HG02981 (cell line): ENCODE measurements around the gene CECR2.

ENCODE experiments used
- ATAC-seq: cut with Tn5 transposase; IDR thresholded peaks from one replicate; pipeline ENCODE4 v1.9.1; 2021; ENCODE audit warnings: mild to moderate bottlenecking, moderate library complexity; ENCODE audit not compliant: unreplicated experiment

Gene CECR2

DNA sequence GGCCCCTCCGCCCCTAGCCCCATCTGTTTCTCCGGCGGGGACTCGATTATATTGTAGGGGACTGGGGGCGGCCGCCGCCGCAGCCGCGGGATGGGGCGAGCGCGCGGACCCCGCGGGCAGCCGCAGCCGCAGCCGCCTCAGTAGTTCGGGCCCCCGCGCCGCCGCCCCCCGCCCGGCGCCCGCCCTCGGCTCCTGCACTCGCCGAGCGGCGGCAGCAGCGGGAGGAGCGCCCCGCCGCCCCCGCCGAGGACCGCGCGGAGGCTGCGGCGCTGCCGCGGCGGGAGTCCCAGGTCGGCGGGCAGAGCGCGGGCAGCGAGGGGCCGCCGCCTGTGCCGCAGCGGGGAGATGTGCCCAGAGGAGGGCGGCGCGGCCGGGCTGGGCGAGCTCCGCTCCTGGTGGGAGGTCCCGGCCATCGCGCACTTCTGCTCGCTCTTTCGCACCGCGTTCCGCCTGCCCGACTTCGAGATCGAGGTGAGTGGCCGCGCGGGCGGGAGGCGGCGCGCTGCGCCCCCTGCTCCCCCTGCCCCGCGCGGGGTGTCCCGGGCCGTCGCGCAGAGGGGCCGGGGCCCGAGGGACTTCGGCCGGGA lies at the start of gene CECR2:
Gene CECR2, plus strand, starts transcription at position 22 of the 587 bp plus-strand sequence. Its CDS starts 324 bp downstream, at position 346.
- no peak for ATAC-seq

DNA sequence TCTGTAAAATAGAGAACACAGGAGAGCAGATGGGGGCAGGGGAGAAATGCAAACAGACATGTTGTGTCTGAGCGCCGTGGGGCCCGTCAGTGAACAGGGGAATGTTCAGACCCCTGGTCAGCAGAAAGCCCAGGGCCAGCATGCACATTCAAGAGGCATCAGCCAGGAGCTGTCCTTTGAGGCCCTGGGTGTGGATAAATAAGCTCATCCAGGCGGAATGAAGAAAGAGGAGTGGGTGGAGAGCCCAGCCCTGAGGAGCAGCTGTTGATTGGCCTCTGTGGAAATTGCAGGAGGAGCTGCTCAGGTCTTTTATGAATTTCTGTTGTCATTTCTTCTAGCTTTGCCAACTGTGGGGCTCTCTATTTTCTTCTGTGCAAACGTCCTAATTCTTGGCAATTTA lies 49.7 kb upstream of the CECR2 start:
- no peak for ATAC-seq

DNA sequence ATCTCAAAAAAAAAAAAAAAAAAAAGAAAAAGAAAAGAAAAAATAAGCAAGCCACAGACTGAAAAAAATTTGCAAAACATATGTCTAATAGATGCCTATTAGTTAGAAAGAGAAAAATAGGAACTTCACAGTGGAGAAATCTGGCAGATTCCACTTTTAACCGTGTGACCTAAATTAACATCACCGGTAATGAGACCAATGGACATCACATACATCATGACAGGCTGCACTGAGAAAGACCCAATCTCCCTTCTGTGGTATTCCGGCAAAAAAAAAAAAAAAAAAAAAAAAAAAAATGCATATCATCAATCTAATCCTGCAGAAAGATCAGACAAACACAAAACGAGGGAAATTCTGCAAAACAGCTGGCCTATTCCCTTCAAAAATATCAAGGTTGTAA lies 46.7 kb upstream of the CECR2 start:
- no peak for ATAC-seq

DNA sequence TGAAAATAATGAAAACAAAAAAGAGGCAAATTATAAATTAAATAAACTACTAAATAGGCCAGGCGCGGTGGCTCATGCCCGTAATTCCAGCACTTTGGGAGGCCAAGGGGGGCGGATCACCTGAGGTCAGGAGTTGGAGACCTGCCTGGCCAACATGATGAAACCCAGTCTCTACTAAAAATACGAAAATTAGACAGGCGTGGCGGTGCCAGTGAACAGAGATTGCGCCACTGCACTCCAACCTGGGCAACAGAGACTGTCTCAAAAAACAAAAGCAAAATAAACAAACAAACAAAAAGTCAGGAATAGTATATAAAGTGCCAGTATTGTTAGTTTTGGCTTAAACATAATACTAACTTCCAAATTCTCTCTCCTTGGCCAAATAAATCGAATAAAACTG lies 37.6 kb upstream of the CECR2 start:
- no peak for ATAC-seq

DNA sequence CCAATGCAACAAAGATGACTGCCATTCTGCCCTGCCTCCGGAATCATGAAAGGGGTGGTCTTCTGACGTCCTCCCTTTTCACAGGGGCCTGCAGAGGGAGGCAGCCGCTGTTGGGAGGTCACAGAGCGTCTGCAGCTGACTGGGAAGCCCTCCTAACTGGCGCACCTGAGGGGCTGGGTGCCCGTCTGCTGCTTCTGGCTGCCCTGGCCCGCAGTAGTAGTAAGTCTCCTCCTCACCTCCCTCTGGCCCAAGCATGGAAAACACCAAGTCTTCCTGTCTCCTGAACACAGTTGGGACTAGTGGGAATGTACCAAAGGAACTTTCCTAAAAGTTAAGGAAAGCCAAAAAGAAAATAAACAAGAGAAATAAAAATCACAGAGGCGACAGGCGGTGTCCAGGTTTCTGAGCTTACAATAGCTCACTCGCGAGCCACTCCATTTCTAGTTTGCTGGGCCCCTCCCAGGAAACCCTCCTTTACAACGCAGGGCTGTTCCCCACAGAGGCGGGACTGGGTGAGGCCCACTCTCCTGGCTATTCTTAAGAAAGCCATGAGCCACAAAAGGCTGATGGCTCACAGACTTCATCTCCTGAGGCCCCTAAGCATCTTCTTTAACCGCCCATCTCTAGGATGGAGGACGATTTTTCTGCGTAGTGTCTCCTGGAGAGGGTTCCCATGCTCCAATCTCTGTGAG lies 37.0 kb upstream of the CECR2 start:
- no peak for ATAC-seq

DNA sequence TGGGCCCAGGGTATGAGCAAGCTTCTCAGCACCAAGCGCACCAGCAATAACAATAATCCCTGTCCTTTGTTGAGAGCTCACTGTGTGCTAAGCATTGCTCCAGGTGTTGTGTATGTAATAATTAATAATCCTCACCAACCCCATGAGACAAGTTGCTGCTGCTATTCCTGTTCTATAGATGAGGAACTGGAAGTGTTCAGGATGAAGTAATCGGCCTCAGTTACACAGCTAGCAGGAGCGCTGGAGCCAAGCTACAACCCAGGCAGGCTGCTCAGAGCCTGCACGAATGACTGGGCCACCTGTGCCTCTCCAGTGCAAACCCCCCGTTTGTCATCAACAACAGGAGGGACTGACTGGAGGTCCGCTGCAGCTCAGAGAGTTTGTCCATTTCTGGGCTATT lies 35.2 kb upstream of the CECR2 start:
- no peak for ATAC-seq

DNA sequence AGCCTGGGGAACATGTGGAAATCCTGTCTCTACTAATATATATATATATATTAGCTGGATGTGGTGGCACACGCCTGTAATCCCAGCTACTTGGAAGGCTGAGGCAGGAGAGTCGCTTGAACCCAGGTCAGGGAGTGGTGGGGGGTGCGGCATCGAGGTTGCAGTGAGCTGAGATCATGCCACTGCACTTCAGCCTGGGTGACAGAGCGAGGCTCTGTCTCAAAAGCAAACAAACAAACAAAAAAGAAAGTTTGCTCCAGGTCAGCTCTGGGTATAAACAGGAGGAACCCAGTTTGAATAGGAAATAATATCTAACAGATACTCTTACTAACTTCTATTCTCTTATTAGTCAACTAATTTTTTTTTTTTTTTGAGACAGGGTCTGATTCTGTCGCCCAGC lies 34.3 kb upstream of the CECR2 start:
- no peak for ATAC-seq

DNA sequence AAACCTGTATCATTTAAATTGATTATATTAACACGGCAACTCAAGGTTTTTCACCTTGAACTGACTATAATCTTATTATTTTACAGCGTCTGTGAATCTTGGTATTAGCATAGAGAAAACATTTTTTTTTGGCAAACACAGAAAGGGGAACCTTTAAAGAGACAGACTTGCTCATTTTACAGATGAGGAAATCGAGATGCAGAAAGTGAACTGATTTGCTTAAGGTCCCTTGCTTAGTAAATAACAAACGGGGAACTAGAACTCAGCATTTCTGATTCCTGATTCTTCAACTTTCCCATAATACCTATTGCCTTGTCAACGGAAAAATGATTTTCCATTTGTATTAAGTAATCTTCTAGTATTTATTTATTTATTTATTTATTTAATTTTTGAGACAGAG lies 33.2 kb upstream of the CECR2 start:
- no peak for ATAC-seq

DNA sequence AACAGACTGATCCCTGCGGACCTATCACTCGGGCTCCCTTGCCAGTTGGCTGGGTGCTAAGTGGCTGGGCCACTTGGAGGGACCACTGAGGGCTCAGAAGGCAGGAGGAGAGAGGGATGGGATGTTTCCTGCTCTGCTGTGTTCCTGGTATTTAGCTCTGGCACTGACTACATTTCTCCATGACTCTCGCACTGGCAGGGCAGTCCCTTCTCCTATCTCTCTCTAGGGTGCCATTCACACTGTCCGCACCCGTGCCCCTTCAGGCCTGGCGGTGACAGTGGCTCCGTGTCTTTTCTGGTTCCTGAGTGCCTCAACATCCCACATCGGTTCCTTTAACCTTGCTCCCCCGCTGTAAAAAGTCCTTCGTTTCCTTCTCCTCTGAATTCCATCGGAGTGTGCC lies 31.6 kb upstream of the CECR2 start:
- no peak for ATAC-seq

DNA sequence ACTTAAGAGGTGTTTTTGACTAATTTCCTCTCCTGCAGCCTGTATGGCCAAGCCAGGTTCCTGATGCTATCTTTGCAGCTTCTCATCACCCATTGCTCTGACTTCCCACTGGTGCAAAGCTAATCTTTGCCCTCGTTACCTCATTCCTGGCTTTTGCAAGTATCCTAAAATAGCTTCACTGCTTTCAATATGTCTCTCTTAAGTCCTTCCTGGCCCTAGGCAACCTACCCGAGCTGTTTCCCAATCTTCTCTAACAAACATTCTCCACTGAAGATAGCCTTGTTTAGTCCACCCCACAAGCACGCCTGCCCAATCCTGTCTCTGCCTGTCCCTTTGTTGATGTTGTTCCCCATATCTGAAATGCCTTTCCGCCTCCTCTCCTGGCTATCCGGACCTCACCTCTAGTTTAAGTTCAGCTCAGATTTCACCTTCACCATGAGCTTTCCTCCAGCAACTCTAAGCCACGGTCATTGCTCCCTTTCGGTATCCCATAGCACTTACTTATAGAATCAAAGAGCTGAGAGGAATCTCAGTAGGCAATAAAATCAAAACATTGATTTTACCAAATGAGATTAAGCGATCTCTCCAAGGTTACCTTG lies 30.1 kb upstream of the CECR2 start:
- ATAC-seq = no peak

DNA sequence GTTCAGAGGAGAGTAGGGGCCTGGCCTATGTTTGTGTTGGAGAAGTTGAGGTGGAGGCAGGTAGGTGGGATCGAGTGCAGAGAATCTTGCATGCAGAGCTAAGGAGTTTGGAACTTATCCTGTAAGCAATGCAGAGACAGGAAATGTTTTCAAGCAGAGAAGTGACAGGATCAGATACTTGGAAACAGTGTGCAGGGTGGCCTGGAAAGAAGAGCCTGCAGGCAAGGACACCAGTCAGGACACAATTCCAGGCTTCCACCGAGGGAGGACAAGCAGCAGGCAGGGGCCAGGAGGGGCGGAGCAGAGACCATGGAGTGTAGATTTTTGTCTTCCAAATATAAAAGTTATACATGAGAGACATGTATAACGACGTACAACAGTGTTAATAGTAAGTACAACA lies 26.9 kb upstream of the CECR2 start:
- no peak for ATAC-seq

DNA sequence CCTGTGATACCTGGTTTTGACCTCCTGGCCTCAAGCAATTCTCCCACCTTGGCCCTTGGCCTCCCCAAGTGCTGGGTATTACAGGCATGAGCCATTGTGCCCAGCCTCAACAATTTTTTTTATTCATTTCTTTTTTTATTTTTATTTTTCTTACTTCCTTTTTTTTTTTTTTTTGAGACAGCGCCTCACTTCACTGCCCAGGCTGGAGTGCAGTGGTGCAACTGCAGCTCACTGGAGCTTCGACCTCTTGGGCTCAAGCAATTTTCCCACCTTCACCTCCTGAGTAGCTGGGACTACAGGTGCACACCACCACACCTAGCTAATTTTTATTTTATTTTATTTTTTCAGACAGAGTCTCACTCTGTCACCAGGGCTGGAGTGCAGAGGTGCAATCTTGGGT lies 25.5 kb upstream of the CECR2 start:
- no peak for ATAC-seq

DNA sequence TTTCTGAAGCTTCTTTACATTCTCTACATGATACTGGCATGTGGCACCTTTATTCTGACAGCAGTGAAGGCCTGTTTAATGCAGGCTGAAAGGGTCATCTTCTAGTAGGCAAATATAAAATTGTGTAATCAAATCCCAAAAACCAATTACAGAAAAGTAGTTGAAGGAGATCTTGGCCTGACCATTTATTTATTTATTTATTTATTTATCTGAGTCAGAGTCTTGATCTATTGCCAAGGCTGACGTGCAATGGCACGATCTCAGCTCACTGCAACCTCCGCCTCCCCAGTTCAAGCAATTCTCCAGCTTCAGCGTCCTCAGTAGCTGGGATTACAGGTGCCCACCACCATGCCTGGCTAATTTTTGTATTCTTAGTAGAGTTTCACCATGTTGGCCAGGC lies 22.7 kb upstream of the CECR2 start:
- no peak for ATAC-seq

DNA sequence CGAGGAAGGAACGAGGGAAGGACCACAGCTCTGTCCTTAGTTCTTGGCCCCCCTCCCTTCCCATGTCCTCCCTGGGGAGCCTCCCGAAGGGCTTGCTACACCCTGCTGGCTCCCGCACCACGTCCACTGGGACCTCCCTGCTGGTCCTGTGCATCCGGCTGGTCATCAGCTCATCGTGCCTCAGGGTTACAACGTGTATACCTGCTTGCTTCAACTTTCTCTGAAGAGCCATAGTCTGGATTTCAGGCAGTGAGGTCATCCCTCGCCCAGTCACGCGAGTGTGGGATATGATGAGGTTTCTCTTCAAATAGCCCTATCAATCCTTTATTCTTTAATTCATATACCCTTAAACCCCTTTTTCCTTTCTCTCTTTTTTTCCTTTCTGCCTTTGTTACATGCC lies 21.5 kb upstream of the CECR2 start:
- no peak for ATAC-seq

DNA sequence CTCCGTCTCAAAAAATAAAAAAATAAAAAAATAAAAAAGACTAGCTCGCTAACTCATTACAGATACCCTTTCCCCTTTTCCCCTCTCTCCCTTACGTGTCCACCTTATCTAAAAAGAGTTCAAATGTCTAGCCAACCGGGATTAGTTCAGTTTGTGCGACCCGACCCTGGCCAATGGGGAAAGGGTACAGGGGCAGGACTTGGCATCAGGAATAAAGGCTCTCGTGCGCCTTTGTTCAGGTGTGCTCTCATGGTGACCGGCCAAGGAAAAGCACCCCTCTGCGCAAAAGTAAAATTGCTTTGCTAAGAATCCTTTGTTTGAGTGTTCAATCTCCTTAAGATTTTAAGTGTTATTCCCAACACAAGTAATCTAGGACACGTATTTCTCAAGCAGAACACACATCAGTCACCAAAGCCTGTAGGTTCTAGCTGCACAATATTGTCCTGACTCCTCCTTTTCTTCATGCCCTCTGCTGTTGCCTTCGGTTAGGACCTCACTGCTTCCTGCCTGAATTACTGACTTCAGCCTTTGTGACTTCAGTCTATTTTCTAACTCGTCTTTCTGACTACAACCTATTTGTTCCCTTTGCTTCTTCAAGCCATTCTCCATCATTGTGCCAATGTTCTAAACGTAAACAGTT lies 20.7 kb upstream of the CECR2 start:
- ATAC-seq = no peak

DNA sequence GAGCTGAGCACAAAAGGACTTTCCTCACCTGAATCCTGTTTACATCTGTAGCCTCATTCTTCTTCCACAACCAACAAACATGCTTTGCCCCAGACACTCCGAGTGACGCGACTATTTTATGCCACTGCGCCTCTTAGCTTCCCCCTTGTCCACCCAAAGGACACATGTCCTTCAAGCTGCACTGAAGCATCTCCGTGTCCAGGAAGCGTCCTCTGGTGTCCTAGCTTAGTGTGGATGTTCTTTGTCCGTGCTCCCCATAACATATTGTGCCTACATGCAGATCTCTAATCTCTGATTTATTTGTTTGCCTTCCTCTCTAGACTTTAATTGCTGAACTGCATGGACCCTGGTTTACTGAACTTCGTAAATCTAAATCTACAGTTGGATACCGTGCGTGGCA lies 20.1 kb upstream of the CECR2 start:
- ATAC-seq = no peak

DNA sequence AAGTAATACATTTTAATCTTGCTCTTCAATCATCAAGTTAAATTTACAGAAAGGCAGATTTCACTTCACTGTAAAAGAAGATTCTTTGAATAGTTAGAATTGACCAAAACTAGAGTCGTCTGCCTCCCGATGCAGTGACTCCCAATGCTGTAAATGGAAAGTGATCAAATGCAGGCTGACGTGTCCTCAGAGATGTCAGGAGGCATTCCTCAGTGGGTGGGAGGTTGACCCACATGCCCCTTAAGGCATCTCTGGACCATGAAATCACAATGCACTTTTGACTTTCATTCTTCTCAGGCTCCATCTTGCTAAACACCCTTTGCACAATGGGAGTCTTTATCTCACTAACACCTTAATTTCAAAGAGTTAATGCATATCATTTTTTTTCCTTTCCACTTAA lies 19.0 kb upstream of the CECR2 start:
- ATAC-seq = no peak

DNA sequence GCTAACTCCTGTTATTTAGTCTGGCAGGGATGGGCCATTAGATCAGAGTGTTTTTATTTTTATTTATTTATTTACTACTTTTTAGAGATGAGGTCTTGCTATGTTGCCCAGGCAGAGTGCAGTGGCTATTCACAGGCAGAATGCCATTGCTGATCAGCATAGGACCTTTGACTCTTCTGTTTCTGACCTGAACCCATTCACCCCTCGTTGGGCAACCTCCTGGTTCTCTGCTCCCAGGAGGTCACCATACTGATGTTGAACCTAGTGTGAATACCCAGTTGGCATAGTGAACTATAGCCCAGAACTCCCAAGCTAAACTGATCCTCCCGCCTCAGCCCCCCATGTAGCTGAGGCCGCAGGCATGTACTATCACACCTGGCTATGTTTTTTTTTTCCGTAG lies 16.5 kb upstream of the CECR2 start:
- no peak for ATAC-seq

DNA sequence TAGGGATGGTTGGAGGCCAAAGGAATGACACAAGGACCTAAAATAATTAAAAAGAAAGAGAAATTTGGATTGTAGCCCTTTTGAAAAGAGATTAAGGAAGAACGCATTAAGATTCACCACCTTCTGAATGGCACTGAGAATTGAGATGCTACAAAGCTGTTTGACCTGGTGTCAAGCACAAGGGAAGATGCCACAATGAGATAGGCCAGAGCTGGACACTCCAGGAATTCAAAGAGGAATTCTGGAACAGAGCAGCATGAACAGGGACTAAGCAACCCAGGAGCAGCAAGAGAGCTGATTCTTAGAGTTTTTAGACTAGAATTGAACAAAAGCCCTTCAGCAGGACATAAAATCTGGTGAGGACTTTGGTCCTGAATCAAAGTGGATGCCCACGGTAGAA lies 11.6 kb upstream of the CECR2 start:
- ATAC-seq = no peak

DNA sequence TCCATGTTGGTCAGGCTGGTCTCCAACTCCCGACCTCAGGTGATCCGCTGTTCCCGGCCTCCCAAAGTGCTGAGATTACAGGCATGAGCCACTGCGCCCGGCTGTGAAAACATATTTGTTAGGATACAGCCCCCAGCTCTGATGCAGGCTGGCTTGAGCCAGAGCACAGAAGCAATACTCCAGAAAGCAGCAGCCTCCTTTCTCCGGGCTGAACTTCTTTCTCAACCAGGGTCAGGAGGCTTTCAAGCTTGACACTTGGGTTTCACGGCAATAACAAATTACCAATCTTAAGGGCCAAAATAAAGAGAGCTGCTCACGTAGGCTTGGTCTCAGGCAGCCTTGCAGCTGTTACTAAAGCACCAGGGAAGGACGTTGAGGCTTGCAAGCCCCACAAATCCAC lies 10.8 kb upstream of the CECR2 start:
- ATAC-seq = no peak

DNA sequence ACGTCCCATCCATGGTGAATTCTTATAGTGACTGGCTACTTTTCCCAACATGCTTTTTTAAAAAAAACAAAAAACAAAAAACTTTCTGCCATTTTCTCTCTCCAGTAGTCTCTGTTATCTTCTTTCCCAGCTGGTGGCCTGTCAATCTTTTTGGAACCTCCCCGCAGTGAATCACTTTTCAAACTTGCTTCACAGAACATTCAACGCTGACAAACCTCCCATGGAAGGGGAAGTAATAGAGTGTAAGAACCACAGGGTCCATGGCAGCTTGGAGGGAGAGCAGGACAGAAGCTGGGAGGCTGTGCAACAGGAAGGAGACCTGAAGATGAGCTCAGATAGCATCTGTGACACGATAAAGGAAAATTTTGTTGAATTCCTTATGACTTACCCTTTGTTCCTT lies 9.8 kb upstream of the CECR2 start:
- ATAC-seq = no peak

DNA sequence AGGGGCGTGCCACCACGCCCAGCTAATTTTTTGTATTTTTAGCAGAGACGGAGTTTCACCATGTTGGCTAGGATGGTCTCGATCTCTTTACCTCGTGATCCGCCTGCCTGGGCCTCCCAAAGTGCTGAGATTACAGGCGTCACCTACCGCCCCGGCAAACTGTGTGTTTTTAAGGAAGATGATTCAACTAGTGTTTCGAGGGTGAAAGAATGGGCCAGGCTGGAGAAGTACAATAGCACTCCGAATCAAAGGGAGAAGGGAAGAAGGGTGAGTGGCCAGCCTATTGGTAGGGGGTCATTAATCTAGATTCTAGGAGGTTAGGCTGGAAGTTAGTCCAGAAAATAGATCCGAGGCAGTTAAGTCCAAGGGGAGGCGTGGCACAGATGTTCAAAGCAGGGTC lies 2.9 kb upstream of the CECR2 start:
- ATAC-seq = no peak
